GM21381 (cell line): ENCODE measurements around the gene GLIS1.

Source experiments
- ATAC-seq: cut with Tn5 transposase; IDR thresholded peaks from one replicate; pipeline ENCODE4 v1.9.1; 2021; ENCODE audit warnings: mild to moderate bottlenecking, moderate library complexity; ENCODE audit not compliant: unreplicated experiment

The GLIS1 gene

GRCh38 chr1:53553734-53554509 lies 185.0 kb downstream of the GLIS1 start:
- no peak for ATAC-seq

- ATAC-seq = no peak
Measured at GRCh38 chr1:53552981-53553733, 185.8 kb downstream of the GLIS1 start.

GRCh38 chr1:53552146-53552861 lies 186.7 kb downstream of the GLIS1 start:
- no peak for ATAC-seq

- no peak for ATAC-seq
Measured at GRCh38 chr1:53551428-53551995, 187.5 kb downstream of the GLIS1 start.

- ATAC-seq = no peak
Measured at GRCh38 chr1:53550201-53550741, 188.7 kb downstream of the GLIS1 start.

- ATAC-seq = no peak
Measured at GRCh38 chr1:53549781-53550180, 189.2 kb downstream of the GLIS1 start.

- ATAC-seq = no peak
Measured at GRCh38 chr1:53549287-53549686, 189.7 kb downstream of the GLIS1 start.

GRCh38 chr1:53548031-53548491 lies 190.9 kb downstream of the GLIS1 start:
- ATAC-seq = no peak

GRCh38 chr1:53547231-53547790 lies 191.7 kb downstream of the GLIS1 start:
- no peak for ATAC-seq

- ATAC-seq = no peak
Measured at GRCh38 chr1:53546409-53547155, 192.4 kb downstream of the GLIS1 start.

GRCh38 chr1:53545663-53546408 lies 193.1 kb downstream of the GLIS1 start:
- ATAC-seq = no peak

- no peak for ATAC-seq
Measured at GRCh38 chr1:53544728-53545515, 194.0 kb downstream of the GLIS1 start.

- no peak for ATAC-seq
Measured at GRCh38 chr1:53543778-53544695, 194.9 kb downstream of the GLIS1 start.

GRCh38 chr1:53543130-53543777 lies 195.7 kb downstream of the GLIS1 start:
- ATAC-seq = no peak

- ATAC-seq = no peak
Measured at GRCh38 chr1:53542551-53542950, 196.4 kb downstream of the GLIS1 start.

GRCh38 chr1:53541761-53542550 lies 197.0 kb downstream of the GLIS1 start:
- ATAC-seq = no peak
